ENCODE results near the gene FAM222B.

The FAM222B gene

DNA sequence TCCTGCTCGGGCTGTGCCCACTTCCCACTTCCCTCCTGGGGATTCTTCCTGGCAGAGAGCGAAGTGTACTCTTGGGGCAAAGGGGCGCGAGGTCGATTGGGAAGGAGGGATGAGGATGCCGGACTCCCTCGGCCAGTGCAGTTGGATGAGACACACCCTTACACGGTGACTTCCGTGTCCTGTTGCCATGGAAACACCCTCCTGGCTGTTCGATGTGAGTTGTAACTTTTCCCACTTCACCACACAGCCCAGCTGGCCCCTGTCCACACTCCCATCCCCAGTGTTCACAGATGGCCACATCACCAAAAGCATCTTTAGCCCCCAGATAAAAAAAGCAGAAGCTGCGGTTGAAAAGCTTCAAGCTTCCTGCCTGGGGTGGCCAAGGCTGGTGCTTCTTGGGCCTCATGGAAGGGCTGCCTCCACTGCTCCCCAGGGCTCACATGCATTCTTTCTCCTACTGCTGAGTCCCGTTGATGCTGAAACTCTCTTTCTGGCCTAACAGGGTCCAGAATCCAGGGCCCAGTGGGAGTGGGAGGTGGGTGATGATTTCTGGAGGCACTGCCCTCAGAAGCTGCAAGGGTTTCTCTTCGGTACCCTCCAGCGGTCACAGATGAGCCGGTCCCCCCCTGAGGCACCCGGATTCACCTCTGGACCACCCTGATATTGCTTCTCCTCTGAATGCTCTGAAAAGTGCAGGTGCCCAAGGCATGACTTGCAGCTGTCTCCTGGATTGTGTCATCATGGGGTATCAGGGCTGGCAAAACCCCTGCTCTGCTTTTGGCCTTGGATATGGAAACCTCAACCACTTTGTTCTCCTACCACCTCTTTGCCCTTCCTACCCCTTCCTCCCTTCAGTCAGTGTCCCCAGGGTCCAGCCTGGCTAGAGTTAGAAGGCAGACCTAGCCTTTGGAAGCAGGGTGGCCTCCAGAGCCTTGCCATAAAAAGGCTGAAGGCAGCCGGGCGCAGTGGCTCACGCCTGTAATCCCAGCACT lies 100.9 kb downstream of the FAM222B start:
- H3K27me3 ChIP-seq (ENCODE audit: insufficient read depth, low read depth, severe bottlenecking): no peaks in the 10 kb centered on the region
- peaks cover 3% of the 10 kb centered on the region for H3K9me3 ChIP-seq (ENCODE audit: severe bottlenecking)
- no peak for DNase-seq
- H3K27ac ChIP-seq: peak overlapping the region; percentile 93
- TF ChIP-seq, protein P1, sequence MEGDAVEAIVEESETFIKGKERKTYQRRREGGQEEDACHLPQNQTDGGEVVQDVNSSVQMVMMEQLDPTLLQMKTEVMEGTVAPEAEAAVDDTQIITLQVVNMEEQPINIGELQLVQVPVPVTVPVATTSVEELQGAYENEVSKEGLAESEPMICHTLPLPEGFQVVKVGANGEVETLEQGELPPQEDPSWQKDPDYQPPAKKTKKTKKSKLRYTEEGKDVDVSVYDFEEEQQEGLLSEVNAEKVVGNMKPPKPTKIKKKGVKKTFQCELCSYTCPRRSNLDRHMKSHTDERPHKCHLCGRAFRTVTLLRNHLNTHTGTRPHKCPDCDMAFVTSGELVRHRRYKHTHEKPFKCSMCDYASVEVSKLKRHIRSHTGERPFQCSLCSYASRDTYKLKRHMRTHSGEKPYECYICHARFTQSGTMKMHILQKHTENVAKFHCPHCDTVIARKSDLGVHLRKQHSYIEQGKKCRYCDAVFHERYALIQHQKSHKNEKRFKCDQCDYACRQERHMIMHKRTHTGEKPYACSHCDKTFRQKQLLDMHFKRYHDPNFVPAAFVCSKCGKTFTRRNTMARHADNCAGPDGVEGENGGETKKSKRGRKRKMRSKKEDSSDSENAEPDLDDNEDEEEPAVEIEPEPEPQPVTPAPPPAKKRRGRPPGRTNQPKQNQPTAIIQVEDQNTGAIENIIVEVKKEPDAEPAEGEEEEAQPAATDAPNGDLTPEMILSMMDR (IDR thresholded peaks at IDR 0.05; ENCODE audit: low read depth, low read length): no peak
- no peak overlapping the region for H3K4me3 ChIP-seq (ENCODE audit: low read depth, low read length)
- peaks cover 32% of the 10 kb centered on the region for H3K36me3 ChIP-seq

DNA sequence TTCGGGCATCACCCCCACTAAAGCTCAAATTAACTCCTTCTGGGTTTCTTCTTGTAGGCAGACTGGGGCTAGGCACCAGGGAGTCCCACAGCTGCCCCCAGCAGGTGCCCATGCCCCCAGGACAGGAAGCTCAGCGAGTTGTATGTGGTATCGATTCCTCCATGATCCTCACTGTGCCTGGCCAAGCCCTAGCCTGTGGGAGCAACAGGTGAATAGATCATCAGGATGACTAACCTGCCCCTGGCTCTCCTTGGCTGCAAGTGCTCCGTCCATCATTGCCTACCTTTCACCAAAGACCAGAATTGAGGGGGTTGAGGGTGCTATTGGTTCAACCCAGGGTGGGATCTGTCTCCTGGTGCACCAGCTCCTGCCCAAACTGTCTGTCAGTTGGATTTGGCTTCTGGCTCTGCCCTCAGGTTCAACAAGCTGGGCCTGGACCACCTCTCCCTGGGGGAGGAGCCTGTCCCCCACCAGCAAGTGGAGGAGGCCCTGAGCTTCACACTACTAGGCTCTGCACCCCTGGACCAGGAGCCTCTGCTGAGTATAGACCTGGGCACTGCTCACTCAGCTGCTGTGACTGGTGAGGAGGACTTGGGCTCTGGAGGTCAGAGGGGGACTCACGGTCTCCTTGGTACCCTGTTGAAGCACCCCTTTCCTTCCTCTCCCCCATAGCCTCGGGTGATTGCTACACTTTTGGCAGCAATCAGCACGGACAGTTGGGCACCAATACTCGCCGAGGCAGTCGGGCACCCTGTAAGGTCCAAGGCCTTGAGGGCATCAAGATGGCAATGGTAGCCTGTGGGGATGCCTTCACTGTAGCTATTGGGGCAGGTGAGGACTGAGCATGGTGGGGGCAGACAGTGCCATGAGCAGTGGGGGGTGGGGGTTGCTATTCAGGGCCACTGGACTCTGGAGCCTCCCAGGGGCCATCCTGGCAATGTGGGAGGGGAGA lies 101.9 kb downstream of the FAM222B start:
- Histone ChIP-seq H3K9me3 (ENCODE audit: severe bottlenecking) (peaks cover 3% of the 10 kb centered on the region), H3K36me3 (peaks cover 22% of the 10 kb centered on the region), H3K27me3 (ENCODE audit: insufficient read depth, low read depth, severe bottlenecking) (no peaks in the 10 kb centered on the region), H3K4me3 (ENCODE audit: low read depth, low read length) (no peak overlapping the region), H3K27ac (no peak overlapping the region)
- TF ChIP-seq, protein P1 (IDR thresholded peaks at IDR 0.05; ENCODE audit: low read depth, low read length): no peak
- no peak for DNase-seq

DNA sequence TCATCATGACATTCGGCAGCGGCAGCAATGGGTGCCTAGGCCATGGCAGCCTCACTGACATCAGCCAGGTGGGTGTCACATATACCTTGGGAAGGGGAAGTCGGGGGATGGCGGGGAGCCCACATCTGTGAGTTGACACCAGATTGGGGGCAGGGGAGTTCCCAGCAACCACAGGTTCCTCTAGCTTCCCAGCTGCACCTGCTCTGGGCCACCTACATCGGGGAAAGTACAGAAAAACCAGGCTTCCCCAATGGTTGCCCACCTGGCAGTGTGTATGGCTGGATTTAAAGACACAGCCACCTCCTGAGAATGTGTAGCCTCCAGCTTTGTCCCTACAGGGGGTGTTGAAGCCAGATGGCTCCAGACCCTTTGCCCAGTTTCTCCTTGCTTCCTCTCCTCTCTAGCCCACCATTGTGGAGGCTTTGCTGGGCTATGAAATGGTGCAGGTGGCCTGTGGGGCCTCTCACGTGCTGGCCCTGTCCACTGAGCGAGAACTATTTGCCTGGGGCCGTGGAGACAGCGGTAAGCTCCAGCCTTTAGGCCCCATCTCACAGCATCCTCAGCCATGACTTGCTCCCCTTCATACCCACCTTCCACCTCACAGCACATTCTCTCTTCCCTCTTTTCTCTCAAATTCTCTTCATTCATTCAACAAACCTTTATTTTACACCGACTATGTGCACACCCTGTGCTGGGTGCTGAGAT lies 103.8 kb downstream of the FAM222B start:
- Histone ChIP-seq H3K9me3 (ENCODE audit: severe bottlenecking) (peaks cover 3% of the 10 kb centered on the region), H3K36me3 (peaks cover 9% of the 10 kb centered on the region; the same call in 1 of the 2 replicates), H3K4me3 (ENCODE audit: low read depth, low read length) (no peak overlapping the region), H3K27me3 (ENCODE audit: insufficient read depth, low read depth, severe bottlenecking) (no peaks in the 10 kb centered on the region), H3K27ac (no peak overlapping the region)
- no peak for DNase-seq
- TF ChIP-seq, protein P1 (IDR thresholded peaks at IDR 0.05; ENCODE audit: low read depth, low read length): no peak

DNA sequence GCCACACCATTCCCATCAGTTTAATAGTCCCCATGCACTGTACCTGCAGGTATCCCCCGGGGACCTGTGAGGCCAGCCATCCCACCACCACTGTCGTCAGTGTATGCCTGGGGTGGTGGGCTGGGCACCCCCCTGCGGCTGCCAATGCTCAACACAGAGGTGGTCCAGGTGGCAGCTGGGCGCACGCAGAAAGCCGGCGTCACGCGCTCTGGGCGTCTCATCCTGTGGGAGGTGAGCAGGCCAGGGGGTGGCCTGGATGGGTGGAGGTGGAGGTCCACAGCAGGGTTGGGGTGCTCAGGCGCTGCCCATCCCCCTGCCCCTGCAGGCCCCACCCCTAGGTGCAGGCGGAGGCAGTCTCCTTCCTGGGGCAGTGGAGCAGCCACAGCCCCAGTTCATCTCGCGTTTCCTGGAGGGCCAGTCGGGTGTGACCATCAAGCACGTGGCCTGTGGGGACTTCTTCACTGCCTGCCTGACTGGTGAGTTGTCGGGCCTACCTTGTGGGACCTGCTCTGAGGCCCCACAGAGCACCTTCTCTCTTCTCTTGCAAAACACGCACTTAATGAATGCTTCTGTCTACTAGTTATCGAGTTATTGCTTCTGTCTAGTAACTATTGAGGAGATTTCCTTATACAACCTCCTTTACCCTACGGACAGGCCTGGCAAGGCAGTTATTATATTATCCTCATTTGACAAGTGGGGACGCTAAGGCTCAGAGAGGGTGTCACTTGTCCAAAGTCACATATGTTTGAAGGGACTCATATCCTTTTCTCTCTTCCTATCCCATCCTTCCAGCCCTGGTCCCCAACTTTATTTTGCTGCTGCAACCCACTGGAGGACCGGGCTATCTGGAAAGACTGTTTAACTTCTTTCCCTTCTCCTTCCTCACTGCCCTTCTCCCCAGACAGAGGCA lies 104.6 kb downstream of the FAM222B start:
- DNase-seq: no peak
- H3K4me3 ChIP-seq (ENCODE audit: low read depth, low read length): no peak overlapping the region

More for the DNA sequence above, 104.6 kb downstream of the FAM222B start:
- TF ChIP-seq, protein P1 (IDR thresholded peaks at IDR 0.05; ENCODE audit: low read depth, low read length): no peak
- Histone ChIP-seq H3K9me3 (ENCODE audit: severe bottlenecking) (peaks cover 3% of the 10 kb centered on the region), H3K27ac (no peak overlapping the region), H3K27me3 (ENCODE audit: insufficient read depth, low read depth, severe bottlenecking) (no peaks in the 10 kb centered on the region), H3K36me3 (peaks cover 9% of the 10 kb centered on the region; the same call in 1 of the 2 replicates)

Measured in WERI-Rb-1 (cell line).